ENCODE measurements around the gene AKR1C1. TPM values are rescaled to one million over a fixed set of nuclear protein-coding genes. Genes with fewer than 3 reads are reported as not detected.
"Not testable (repeated sequence)": the region's sequence is repeated elsewhere in the genome, so short reads cannot be mapped to it uniquely, and the experiment has no call there.

Gene AKR1C1
- total and polyA plus RNA-seq, 2 donors = 1.4 to 7.6 TPM

- 83% methylated on average over 6 of the region's 7 CpGs for WGBS
- DNase-seq (ENCODE audit: low read depth in 6 of 9, low spot score in 9 of 9); H3K27ac ChIP-seq (ENCODE audit: low read depth in 1 of 2, low read length in 1 of 2); H3K4me1 ChIP-seq (ENCODE audit: control insufficient read depth in 2 of 2, insufficient read depth in 2 of 2, low read length in 2 of 2); H3K36me3 ChIP-seq (ENCODE audit: control insufficient read depth in 2 of 2, insufficient read depth in 2 of 2, low read length in 1 of 2); H3K4me3 ChIP-seq (ENCODE audit: low read length in 2 of 2); H3K27me3 ChIP-seq (ENCODE audit: control insufficient read depth in 2 of 2, insufficient read depth in 1 of 2, low read length in 1 of 2); H3K9me3 ChIP-seq (ENCODE audit: control insufficient read depth in 2 of 2, insufficient read depth in 1 of 2, low read length in 1 of 2): not testable (repeated sequence)
Measured at GRCh38 chr10:5010043-5010442, 46.8 kb downstream of the AKR1C1 start.

- H3K4me1 ChIP-seq (ENCODE audit: control insufficient read depth in 2 of 2, insufficient read depth in 2 of 2, low read length in 2 of 2); H3K36me3 ChIP-seq (ENCODE audit: control insufficient read depth in 2 of 2, insufficient read depth in 2 of 2, low read length in 1 of 2); H3K27me3 ChIP-seq (ENCODE audit: control insufficient read depth in 2 of 2, insufficient read depth in 1 of 2, low read length in 1 of 2); H3K9me3 ChIP-seq (ENCODE audit: control insufficient read depth in 2 of 2, insufficient read depth in 1 of 2, low read length in 1 of 2); H3K27ac ChIP-seq (ENCODE audit: low read depth in 1 of 2, low read length in 1 of 2); DNase-seq (ENCODE audit: low read depth in 6 of 9, low spot score in 9 of 9); H3K4me3 ChIP-seq (ENCODE audit: low read length in 2 of 2): not testable (repeated sequence)
- WGBS = 98% methylated on average over 2 of the region's 2 CpGs
Measured at GRCh38 chr10:5011392-5011791, 48.2 kb downstream of the AKR1C1 start.

GRCh38 chr10:5012595-5012994 is 49.4 kb downstream of the AKR1C1 start:
- DNase-seq (ENCODE audit: low read depth in 6 of 9, low spot score in 9 of 9) = no peak
- no peaks in the 10 kb centered on the region for H3K4me1 ChIP-seq (ENCODE audit: control insufficient read depth in 2 of 2, insufficient read depth in 2 of 2, low read length in 2 of 2)
- no peaks in the 10 kb centered on the region for H3K27me3 ChIP-seq (ENCODE audit: control insufficient read depth in 2 of 2, insufficient read depth in 1 of 2, low read length in 1 of 2)
- no peaks in the 10 kb centered on the region for H3K9me3 ChIP-seq (ENCODE audit: control insufficient read depth in 2 of 2, insufficient read depth in 1 of 2, low read length in 1 of 2)
- 81% methylated on average over 2 of the region's 2 CpGs for WGBS
- no peak overlapping the region for H3K4me3 ChIP-seq (ENCODE audit: low read length in 2 of 2)
- no peaks in the 10 kb centered on the region for H3K36me3 ChIP-seq (ENCODE audit: control insufficient read depth in 2 of 2, insufficient read depth in 2 of 2, low read length in 1 of 2)
- no peak overlapping the region for H3K27ac ChIP-seq (ENCODE audit: low read depth in 1 of 2, low read length in 1 of 2)

- Histone ChIP-seq H3K4me1 (ENCODE audit: control insufficient read depth in 2 of 2, insufficient read depth in 2 of 2, low read length in 2 of 2) (no peaks in the 10 kb centered on the region), H3K27ac (ENCODE audit: low read depth in 1 of 2, low read length in 1 of 2) (no peak overlapping the region), H3K27me3 (ENCODE audit: control insufficient read depth in 2 of 2, insufficient read depth in 1 of 2, low read length in 1 of 2) (no peaks in the 10 kb centered on the region), H3K9me3 (ENCODE audit: control insufficient read depth in 2 of 2, insufficient read depth in 1 of 2, low read length in 1 of 2) (no peaks in the 10 kb centered on the region), H3K4me3 (ENCODE audit: low read length in 2 of 2) (no peak overlapping the region), H3K36me3 (ENCODE audit: control insufficient read depth in 2 of 2, insufficient read depth in 2 of 2, low read length in 1 of 2) (no peaks in the 10 kb centered on the region)
- DNase-seq (ENCODE audit: low read depth in 6 of 9, low spot score in 9 of 9) = no peak
- 97% methylated on average over 1 of the region's 1 CpG for WGBS
Measured at GRCh38 chr10:5013385-5013784, 50.2 kb downstream of the AKR1C1 start.

GRCh38 chr10:5014200-5014910 is 51.1 kb downstream of the AKR1C1 start:
- WGBS = 93% methylated on average over 4 of the region's 4 CpGs
- not testable (repeated sequence) for H3K4me1 ChIP-seq (ENCODE audit: control insufficient read depth in 2 of 2, insufficient read depth in 2 of 2, low read length in 2 of 2); H3K27ac ChIP-seq (ENCODE audit: low read depth in 1 of 2, low read length in 1 of 2); H3K27me3 ChIP-seq (ENCODE audit: control insufficient read depth in 2 of 2, insufficient read depth in 1 of 2, low read length in 1 of 2); DNase-seq (ENCODE audit: low read depth in 6 of 9, low spot score in 9 of 9); H3K36me3 ChIP-seq (ENCODE audit: control insufficient read depth in 2 of 2, insufficient read depth in 2 of 2, low read length in 1 of 2); H3K9me3 ChIP-seq (ENCODE audit: control insufficient read depth in 2 of 2, insufficient read depth in 1 of 2, low read length in 1 of 2); H3K4me3 ChIP-seq (ENCODE audit: low read length in 2 of 2)

- Histone ChIP-seq H3K4me1 (ENCODE audit: control insufficient read depth in 2 of 2, insufficient read depth in 2 of 2, low read length in 2 of 2) (no peaks in the 10 kb centered on the region), H3K4me3 (ENCODE audit: low read length in 2 of 2) (no peak overlapping the region), H3K27ac (ENCODE audit: low read depth in 1 of 2, low read length in 1 of 2) (no peak overlapping the region), H3K9me3 (ENCODE audit: control insufficient read depth in 2 of 2, insufficient read depth in 1 of 2, low read length in 1 of 2) (no peaks in the 10 kb centered on the region), H3K36me3 (ENCODE audit: control insufficient read depth in 2 of 2, insufficient read depth in 2 of 2, low read length in 1 of 2) (no peaks in the 10 kb centered on the region), H3K27me3 (ENCODE audit: control insufficient read depth in 2 of 2, insufficient read depth in 1 of 2, low read length in 1 of 2) (no peaks in the 10 kb centered on the region)
- 41% methylated on average over 1 of the region's 1 CpG for WGBS
- no peak for DNase-seq (ENCODE audit: low read depth in 6 of 9, low spot score in 9 of 9)
Measured at GRCh38 chr10:5014936-5015335, 51.7 kb downstream of the AKR1C1 start.

- H3K4me1 ChIP-seq (ENCODE audit: control insufficient read depth in 2 of 2, insufficient read depth in 2 of 2, low read length in 2 of 2) = no peaks in the 10 kb centered on the region
- H3K27ac ChIP-seq (ENCODE audit: low read depth in 1 of 2, low read length in 1 of 2) = no peak overlapping the region
Measured at GRCh38 chr10:5018134-5018533, 54.9 kb downstream of the AKR1C1 start.

GRCh38 chr10:5018671-5019277 is 55.6 kb downstream of the AKR1C1 start:
- H3K9me3 ChIP-seq (ENCODE audit: control insufficient read depth in 2 of 2, insufficient read depth in 1 of 2, low read length in 1 of 2); DNase-seq (ENCODE audit: low read depth in 6 of 9, low spot score in 9 of 9); H3K36me3 ChIP-seq (ENCODE audit: control insufficient read depth in 2 of 2, insufficient read depth in 2 of 2, low read length in 1 of 2); H3K27ac ChIP-seq (ENCODE audit: low read depth in 1 of 2, low read length in 1 of 2); H3K4me3 ChIP-seq (ENCODE audit: low read length in 2 of 2); H3K27me3 ChIP-seq (ENCODE audit: control insufficient read depth in 2 of 2, insufficient read depth in 1 of 2, low read length in 1 of 2); H3K4me1 ChIP-seq (ENCODE audit: control insufficient read depth in 2 of 2, insufficient read depth in 2 of 2, low read length in 2 of 2): not testable (repeated sequence)
- WGBS = 89% methylated on average over 3 of the region's 3 CpGs

More at GRCh38 chr10:5018134-5018533, 54.9 kb downstream of the AKR1C1 start:
- Histone ChIP-seq H3K9me3 (ENCODE audit: control insufficient read depth in 2 of 2, insufficient read depth in 1 of 2, low read length in 1 of 2) (no peaks in the 10 kb centered on the region), H3K4me3 (ENCODE audit: low read length in 2 of 2) (no peak overlapping the region), H3K36me3 (ENCODE audit: control insufficient read depth in 2 of 2, insufficient read depth in 2 of 2, low read length in 1 of 2) (no peaks in the 10 kb centered on the region), H3K27me3 (ENCODE audit: control insufficient read depth in 2 of 2, insufficient read depth in 1 of 2, low read length in 1 of 2) (no peaks in the 10 kb centered on the region)
- whole genome bisulfite sequencing = 63% methylated on average over 3 of the region's 3 CpGs
- no peak for DNase-seq (ENCODE audit: low read depth in 6 of 9, low spot score in 9 of 9)

- 59% methylated on average over 6 of the region's 6 CpGs for WGBS
- peak overlapping the region in 1 of 2 donors; percentile 40 for H3K27ac ChIP-seq (ENCODE audit: low read depth in 1 of 2, low read length in 1 of 2)
Measured at GRCh38 chr10:5019770-5020612, 56.8 kb downstream of the AKR1C1 start.

More at GRCh38 chr10:5019770-5020612, 56.8 kb downstream of the AKR1C1 start:
- peak in 1 of 9 donors; percentile 11 for DNase-seq (ENCODE audit: low read depth in 6 of 9, low spot score in 9 of 9)
- not testable (repeated sequence) for H3K27me3 ChIP-seq (ENCODE audit: control insufficient read depth in 2 of 2, insufficient read depth in 1 of 2, low read length in 1 of 2); H3K36me3 ChIP-seq (ENCODE audit: control insufficient read depth in 2 of 2, insufficient read depth in 2 of 2, low read length in 1 of 2); H3K4me1 ChIP-seq (ENCODE audit: control insufficient read depth in 2 of 2, insufficient read depth in 2 of 2, low read length in 2 of 2); H3K9me3 ChIP-seq (ENCODE audit: control insufficient read depth in 2 of 2, insufficient read depth in 1 of 2, low read length in 1 of 2); H3K4me3 ChIP-seq (ENCODE audit: low read length in 2 of 2)
